Stimulated activated CD4-positive, alpha-beta T cell treated with anti-CD3 and anti-CD28 coated beads, Interleukin-15, amount 100 ng/mL, for 48 hours (primary cell): ENCODE results near the gene SERPINA10.

ENCODE experiments used
- DNase-seq, 2 donors: peaks; one replicate each; pipeline ENCODE4 v3.0.0-alpha.2; 2020; ENCODE audit warnings: low read depth in 2 of 2

The SERPINA10 gene

GRCh38 chr14:94292872-94293577 is at the start of gene SERPINA10:
TSS of gene SERPINA10 (minus strand) at chr14:94293268. CDS start at chr14:94290593, 2,675 bp downstream.
- no peak for DNase-seq

- DNase-seq = peak in 1 of 2 donors; percentile 23
Measured at GRCh38 chr14:94342334-94342934, 49.4 kb upstream of the SERPINA10 start.

- no peak for DNase-seq
Measured at GRCh38 chr14:94341656-94342333, 48.7 kb upstream of the SERPINA10 start.

- DNase-seq = no peak
Measured at GRCh38 chr14:94340533-94340932, 47.5 kb upstream of the SERPINA10 start.

- no peak for DNase-seq
Measured at GRCh38 chr14:94338023-94338422, 45.0 kb upstream of the SERPINA10 start.

GRCh38 chr14:94337274-94337673 is 44.2 kb upstream of the SERPINA10 start:
- DNase-seq = no peak

- DNase-seq = no peak
Measured at GRCh38 chr14:94334872-94335271, 41.8 kb upstream of the SERPINA10 start.

- no peak for DNase-seq
Measured at GRCh38 chr14:94332587-94332986, 39.5 kb upstream of the SERPINA10 start.

- DNase-seq = no peak
Measured at GRCh38 chr14:94332063-94332583, 39.1 kb upstream of the SERPINA10 start.

GRCh38 chr14:94331462-94331861 is 38.4 kb upstream of the SERPINA10 start:
- DNase-seq = no peak

GRCh38 chr14:94330857-94331256 is 37.8 kb upstream of the SERPINA10 start:
- DNase-seq = no peak

- no peak for DNase-seq
Measured at GRCh38 chr14:94330432-94330831, 37.4 kb upstream of the SERPINA10 start.

- no peak for DNase-seq
Measured at GRCh38 chr14:94329857-94330256, 36.8 kb upstream of the SERPINA10 start.

GRCh38 chr14:94328196-94328595 is 35.1 kb upstream of the SERPINA10 start:
- no peak for DNase-seq

GRCh38 chr14:94322648-94323570 is 29.8 kb upstream of the SERPINA10 start, which contains the start of gene SERPINA6:
TSS of gene SERPINA6 (minus strand) at chr14:94323336. CDS start at chr14:94314648, 8,688 bp downstream.
- no peak for DNase-seq

GRCh38 chr14:94321421-94322271 is 28.6 kb upstream of the SERPINA10 start:
- no peak for DNase-seq

GRCh38 chr14:94320243-94320642 is 27.2 kb upstream of the SERPINA10 start:
- DNase-seq = no peak

- DNase-seq = no peak
Measured at GRCh38 chr14:94317259-94317658, 24.2 kb upstream of the SERPINA10 start.

- no peak for DNase-seq
Measured at GRCh38 chr14:94316692-94317091, 23.6 kb upstream of the SERPINA10 start.

- DNase-seq = no peak
Measured at GRCh38 chr14:94314890-94315289, 21.8 kb upstream of the SERPINA10 start.
